ENCODE measurements around the gene USP24.

The USP24 gene

GRCh38 chr1:55181666-55182065 is 33.5 kb downstream of the USP24 start:
- no peak overlapping the region for H3K4me2 ChIP-seq (ENCODE audit: low read length)
- H3K9me3 ChIP-seq (ENCODE audit: insufficient read depth, low read length), result peaks cover 3% of the 10 kb centered on the region; the same call in 1 of the 2 replicates
- no peaks in the 10 kb centered on the region for H3K4me1 ChIP-seq (ENCODE audit: low read length)
- peaks cover 11% of the 10 kb centered on the region for H4K20me1 ChIP-seq (ENCODE audit: insufficient read depth, low read length)
- TF ChIP-seq EZH2phosphoT487 (IDR thresholded peaks at IDR 0.05; ENCODE audit: low read depth), result no peak
- no peak for TF ChIP-seq CTCF (IDR thresholded peaks at IDR 0.05; ENCODE audit: low read depth, low read length)
- no peak overlapping the region for H3K4me3 ChIP-seq (ENCODE audit: low read length)
- peaks cover 4% of the 10 kb centered on the region for H3K36me3 ChIP-seq (replicated peaks; ENCODE audit: low read depth, low read length)
- no peak overlapping the region for H2AFZ ChIP-seq (ENCODE audit: low read depth, low read length)
- H3K9ac ChIP-seq (ENCODE audit: low read length), result no peak overlapping the region
- H3K27me3 ChIP-seq (ENCODE audit: low read depth, low read length), result no peaks in the 10 kb centered on the region
- no peak overlapping the region for H3K27ac ChIP-seq (ENCODE audit: low read length)
- peaks cover 62% of the 10 kb centered on the region for H3K79me2 ChIP-seq (ENCODE audit: low read length)

GRCh38 chr1:55180075-55180670 is 35.0 kb downstream of the USP24 start:
- no peak overlapping the region for H3K9ac ChIP-seq (ENCODE audit: low read length)
- no peak overlapping the region for H3K4me2 ChIP-seq (ENCODE audit: low read length)
- H3K36me3 ChIP-seq (replicated peaks; ENCODE audit: low read depth, low read length), result peaks cover 4% of the 10 kb centered on the region
- H3K79me2 ChIP-seq (ENCODE audit: low read length), result peaks cover 49% of the 10 kb centered on the region
- no peak overlapping the region for H3K4me3 ChIP-seq (ENCODE audit: low read length)
- no peak overlapping the region for H3K27ac ChIP-seq (ENCODE audit: low read length)
- no peak overlapping the region for H2AFZ ChIP-seq (ENCODE audit: low read depth, low read length)
- no peaks in the 10 kb centered on the region for H3K4me1 ChIP-seq (ENCODE audit: low read length)
- peaks cover 3% of the 10 kb centered on the region; the same call in 1 of the 2 replicates for H3K9me3 ChIP-seq (ENCODE audit: insufficient read depth, low read length)
- H3K27me3 ChIP-seq (ENCODE audit: low read depth, low read length), result no peaks in the 10 kb centered on the region
- TF ChIP-seq CTCF (IDR thresholded peaks at IDR 0.05; ENCODE audit: low read depth, low read length) (no peak), EZH2phosphoT487 (IDR thresholded peaks at IDR 0.05; ENCODE audit: low read depth) (no peak)
- peaks cover 11% of the 10 kb centered on the region for H4K20me1 ChIP-seq (ENCODE audit: insufficient read depth, low read length)

GRCh38 chr1:55179177-55179835 is 35.9 kb downstream of the USP24 start:
- no peak overlapping the region for H3K27ac ChIP-seq (ENCODE audit: low read length)
- H3K9me3 ChIP-seq (ENCODE audit: insufficient read depth, low read length), result no peaks in the 10 kb centered on the region
- H3K36me3 ChIP-seq (replicated peaks; ENCODE audit: low read depth, low read length), result peaks cover 2% of the 10 kb centered on the region
- H3K9ac ChIP-seq (ENCODE audit: low read length), result no peak overlapping the region
- no peak overlapping the region for H3K4me3 ChIP-seq (ENCODE audit: low read length)
- H3K79me2 ChIP-seq (ENCODE audit: low read length), result peaks cover 40% of the 10 kb centered on the region
- H3K27me3 ChIP-seq (ENCODE audit: low read depth, low read length), result no peaks in the 10 kb centered on the region
- no peaks in the 10 kb centered on the region for H3K4me1 ChIP-seq (ENCODE audit: low read length)
- TF ChIP-seq CTCF (IDR thresholded peaks at IDR 0.05; ENCODE audit: low read depth, low read length) (no peak), EZH2phosphoT487 (IDR thresholded peaks at IDR 0.05; ENCODE audit: low read depth) (no peak)
- H4K20me1 ChIP-seq (ENCODE audit: insufficient read depth, low read length), result peaks cover 11% of the 10 kb centered on the region
- no peak overlapping the region for H2AFZ ChIP-seq (ENCODE audit: low read depth, low read length)
- no peak overlapping the region for H3K4me2 ChIP-seq (ENCODE audit: low read length)

GRCh38 chr1:55172687-55173086 is 42.5 kb downstream of the USP24 start:
- no peaks in the 10 kb centered on the region for H3K27me3 ChIP-seq (ENCODE audit: low read depth, low read length)
- H3K79me2 ChIP-seq (ENCODE audit: low read length), result no peaks in the 10 kb centered on the region
- H3K4me2 ChIP-seq (ENCODE audit: low read length), result no peak overlapping the region
- TF ChIP-seq CTCF (IDR thresholded peaks at IDR 0.05; ENCODE audit: low read depth, low read length), result no peak
- TF ChIP-seq EZH2phosphoT487 (IDR thresholded peaks at IDR 0.05; ENCODE audit: low read depth), result no peak
- no peak overlapping the region for H3K9ac ChIP-seq (ENCODE audit: low read length)
- no peak overlapping the region for H3K4me3 ChIP-seq (ENCODE audit: low read length)
- H2AFZ ChIP-seq (ENCODE audit: low read depth, low read length), result no peak overlapping the region
- H3K4me1 ChIP-seq (ENCODE audit: low read length), result no peaks in the 10 kb centered on the region
- H3K36me3 ChIP-seq (replicated peaks; ENCODE audit: low read depth, low read length), result no peaks in the 10 kb centered on the region
- no peak overlapping the region for H3K27ac ChIP-seq (ENCODE audit: low read length)
- H3K9me3 ChIP-seq (ENCODE audit: insufficient read depth, low read length), result no peaks in the 10 kb centered on the region
- H4K20me1 ChIP-seq (ENCODE audit: insufficient read depth, low read length), result no peaks in the 10 kb centered on the region
